HG02840 (cell line): Measurements from ENCODE around the gene MSANTD1.

Experiments
- ATAC-seq: cut with Tn5 transposase; IDR thresholded peaks from one replicate; pipeline ENCODE4 v1.9.1; 2021; ENCODE audit warnings: mild to moderate bottlenecking, moderate library complexity, moderate number of reproducible peaks; ENCODE audit not compliant: unreplicated experiment, low FRiP score

Gene MSANTD1

DNA sequence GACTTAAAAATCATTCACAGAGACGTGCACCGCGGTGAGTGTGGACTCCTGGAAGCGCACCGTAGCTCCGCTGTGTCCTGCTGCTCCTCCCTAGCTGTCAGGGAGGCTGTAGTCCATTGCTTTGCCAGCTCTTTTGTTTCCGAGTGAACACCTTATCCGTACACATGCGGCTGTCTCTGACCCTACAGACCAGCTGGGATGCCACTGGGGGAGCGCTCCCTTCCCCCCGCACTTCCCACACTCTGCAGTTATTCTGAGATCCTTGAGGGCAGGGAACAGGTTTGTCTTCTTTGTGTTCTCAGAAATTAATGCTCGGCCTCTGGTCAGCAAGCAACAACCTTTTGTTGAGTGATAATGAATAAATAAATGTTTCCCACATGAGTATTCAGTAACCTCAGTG is 33.7 kb upstream of the MSANTD1 start:
- no peak for ATAC-seq

GRCh38 chr4:3215733-3216132 is 33.2 kb upstream of the MSANTD1 start:
- ATAC-seq, result no peak

DNA sequence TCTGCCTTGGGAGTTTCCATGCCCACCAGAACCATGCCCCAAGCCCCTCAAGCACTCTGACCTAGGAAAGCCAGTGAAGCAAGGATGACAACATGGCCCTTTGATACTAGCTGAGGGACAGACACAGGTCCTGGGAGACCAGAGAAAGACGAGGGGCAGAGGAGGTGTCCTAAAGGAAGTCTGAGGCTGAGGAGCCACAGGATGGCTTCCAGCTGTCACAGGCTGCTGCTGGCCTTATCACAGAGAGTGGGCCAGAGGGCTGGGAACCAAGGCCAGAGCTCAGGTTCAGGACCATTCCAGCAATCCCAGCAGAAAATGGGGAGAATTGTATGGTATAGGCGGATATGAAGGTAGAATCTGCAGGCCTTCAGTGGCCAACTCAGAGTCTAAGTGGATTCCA is 31.7 kb upstream of the MSANTD1 start:
- no peak for ATAC-seq

DNA sequence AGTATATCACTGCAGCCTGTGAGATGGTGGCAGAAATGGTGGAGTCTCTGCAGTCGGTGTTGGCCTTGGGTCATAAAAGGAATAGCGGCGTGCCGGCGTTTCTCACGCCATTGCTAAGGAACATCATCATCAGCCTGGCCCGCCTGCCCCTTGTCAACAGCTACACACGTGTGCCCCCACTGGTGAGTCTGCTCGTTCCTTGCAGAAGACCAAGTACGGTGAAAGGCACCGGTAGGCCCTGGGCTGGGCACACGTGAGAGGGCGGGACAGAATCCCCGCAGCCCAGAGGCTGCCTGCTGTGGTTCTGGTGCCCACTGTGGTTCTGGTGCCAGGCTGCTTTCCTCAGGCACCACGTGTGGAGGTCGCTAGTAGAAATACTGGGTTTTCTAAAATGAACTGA is 31.2 kb upstream of the MSANTD1 start:
- no peak for ATAC-seq

- no peak for ATAC-seq
These were observed 29.9 kb upstream of the MSANTD1 start for GRCh38 chr4:3218824-3219760.

DNA sequence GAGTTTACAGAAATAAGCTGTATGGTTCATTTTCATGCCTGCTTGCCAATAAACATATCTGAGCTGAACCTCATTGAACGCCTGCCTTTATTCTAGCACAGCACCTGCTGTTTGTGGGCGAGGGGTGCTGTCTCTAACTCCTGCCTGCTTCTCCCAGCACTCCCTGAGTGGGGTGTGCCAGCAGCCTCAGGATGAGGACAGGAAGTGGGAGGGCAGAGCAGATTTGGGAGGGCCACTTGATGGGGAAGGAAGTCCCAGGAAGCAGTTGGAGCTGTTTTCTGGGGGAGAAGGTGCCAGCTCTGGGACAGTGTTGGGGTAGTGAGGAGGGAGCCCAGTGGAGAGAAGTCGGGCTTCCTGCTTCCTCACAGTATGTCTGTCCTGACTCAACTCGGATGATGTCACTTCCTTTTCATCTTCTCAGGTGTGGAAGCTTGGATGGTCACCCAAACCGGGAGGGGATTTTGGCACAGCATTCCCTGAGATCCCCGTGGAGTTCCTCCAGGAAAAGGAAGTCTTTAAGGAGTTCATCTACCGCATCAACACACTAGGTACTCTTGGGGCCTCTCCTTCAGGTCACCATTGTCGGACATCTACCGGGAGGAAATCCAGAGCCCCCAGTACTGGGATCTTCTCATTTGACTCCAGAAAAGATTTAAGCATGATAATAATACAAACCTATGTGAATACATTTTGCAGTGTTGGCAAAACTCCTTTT is 29.0 kb upstream of the MSANTD1 start:
- ATAC-seq, result no peak

DNA sequence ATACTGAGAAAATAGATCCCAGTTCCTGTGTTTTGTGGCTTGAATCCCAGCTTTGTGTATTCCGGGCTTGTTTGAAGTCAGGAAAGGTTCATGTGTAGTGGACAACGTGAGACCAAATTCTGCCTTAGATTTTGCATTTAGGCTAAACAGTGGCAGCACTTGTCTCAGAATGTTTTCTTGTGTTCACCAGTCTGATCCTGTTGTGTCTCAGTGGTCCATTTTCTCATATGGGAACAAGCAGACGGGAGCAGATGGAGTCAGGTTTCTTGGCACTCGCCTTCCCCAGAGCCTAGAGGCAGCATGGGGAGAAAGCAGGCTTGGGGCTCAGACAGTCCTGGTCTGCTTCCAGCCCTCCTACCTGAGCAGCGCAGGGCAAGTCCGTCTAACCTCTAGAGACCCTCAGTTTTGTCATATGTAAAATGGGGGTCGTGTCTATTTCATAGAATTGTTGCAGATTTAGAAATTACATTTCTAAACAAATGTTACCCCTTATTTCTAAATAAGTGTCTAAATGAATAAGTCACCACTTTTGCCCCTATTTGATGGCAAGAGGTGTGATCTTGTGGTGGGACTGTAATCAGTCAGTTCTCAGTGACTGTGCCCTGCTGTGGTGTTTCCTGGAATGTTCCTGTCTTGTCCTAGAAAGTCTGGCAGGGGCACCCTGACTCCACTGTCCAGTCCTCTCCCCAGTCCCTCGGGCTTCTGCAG is 28.3 kb upstream of the MSANTD1 start:
- ATAC-seq, result no peak

- no peak for ATAC-seq
These were observed 27.8 kb upstream of the MSANTD1 start for GRCh38 chr4:3221184-3221494.

- ATAC-seq, result no peak
These were observed 27.0 kb upstream of the MSANTD1 start for GRCh38 chr4:3221996-3222395.

DNA sequence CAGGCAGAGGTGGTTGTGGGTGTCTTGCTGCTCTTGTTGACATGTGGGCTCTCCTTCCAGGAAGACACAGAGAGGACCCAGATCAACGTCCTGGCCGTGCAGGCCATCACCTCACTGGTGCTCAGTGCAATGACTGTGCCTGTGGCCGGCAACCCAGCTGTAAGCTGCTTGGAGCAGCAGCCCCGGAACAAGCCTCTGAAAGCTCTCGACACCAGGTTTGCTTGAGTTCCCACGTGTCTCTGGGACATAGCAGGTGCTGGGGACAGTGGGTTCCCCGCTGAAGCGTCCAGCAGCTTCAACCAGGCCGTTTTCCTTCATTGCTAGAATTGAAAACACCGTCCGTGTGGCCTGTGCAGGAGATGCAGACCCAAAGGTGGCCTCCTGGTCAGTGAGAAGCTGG is 25.6 kb upstream of the MSANTD1 start:
- no peak for ATAC-seq

GRCh38 chr4:3223956-3224748 is 24.8 kb upstream of the MSANTD1 start:
- ATAC-seq, result no peak

GRCh38 chr4:3225071-3225850 is 23.7 kb upstream of the MSANTD1 start:
- ATAC-seq, result no peak

- no peak for ATAC-seq
These were observed 23.0 kb upstream of the MSANTD1 start for GRCh38 chr4:3225936-3226335.

DNA sequence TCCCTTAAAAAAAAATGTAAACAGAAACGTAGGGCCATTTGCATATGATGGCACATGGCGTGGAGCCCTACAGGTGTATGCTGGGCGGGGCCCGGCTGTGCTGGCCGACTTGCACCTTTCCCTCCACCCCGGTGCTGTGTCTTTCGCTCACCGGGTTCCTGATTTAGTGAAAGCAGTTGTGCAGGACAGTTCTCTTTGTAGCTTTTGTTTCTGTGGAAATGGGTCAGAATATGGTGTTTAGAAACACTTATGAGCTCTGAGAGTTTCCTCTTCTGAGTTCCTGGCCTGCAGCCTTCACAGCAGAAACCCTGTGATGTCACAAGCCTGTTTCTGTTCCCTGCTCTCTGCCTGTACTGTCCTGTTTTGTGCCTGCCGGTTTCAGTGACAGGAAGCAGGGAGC is 22.5 kb upstream of the MSANTD1 start:
- ATAC-seq, result no peak

GRCh38 chr4:3226944-3227343 is 22.0 kb upstream of the MSANTD1 start:
- no peak for ATAC-seq

- ATAC-seq, result no peak
These were observed 20.9 kb upstream of the MSANTD1 start for GRCh38 chr4:3227878-3228675.

GRCh38 chr4:3228881-3229280 is 20.1 kb upstream of the MSANTD1 start:
- ATAC-seq, result no peak

DNA sequence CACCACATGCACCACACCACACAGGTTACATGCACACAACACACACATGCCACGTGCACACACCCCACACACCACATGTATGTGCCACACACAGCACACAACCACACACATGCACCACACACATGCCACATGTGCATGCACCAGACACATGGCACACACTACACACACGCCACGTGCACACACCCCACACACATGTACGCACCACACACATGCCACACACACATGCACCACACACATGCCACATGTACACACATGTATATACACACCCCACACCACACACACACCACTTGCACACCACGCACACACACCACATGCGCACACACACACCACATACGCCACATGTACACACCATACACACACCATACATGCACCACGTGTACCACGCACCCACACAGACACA is 19.6 kb upstream of the MSANTD1 start:
- no peak for ATAC-seq

GRCh38 chr4:3229964-3230363 is 19.0 kb upstream of the MSANTD1 start:
- ATAC-seq, result no peak
